CD4-positive, alpha-beta T cell (primary cell): Measurements from ENCODE around the gene TEX13B. TPM values are rescaled to one million over a fixed set of nuclear protein-coding genes. Genes with fewer than 3 reads are reported as not detected.
A peak's percentile ranks its signal among the peaks of the same experiment; 100 is the strongest.

Source experiments
- ATAC-seq: fragments of 200-7000 bp; cut with Tn5 transposase; one replicate; pipeline ENCODE4 v1.10.0; 2022; ENCODE audit warnings: mild to moderate bottlenecking; ENCODE audit not compliant: poor library complexity
- CTCF ChIA-PET: fragments of 350-600 bp; sonication (Branson Sonifier 250); formaldehyde crosslinking; loops from one replicate; lab custom pipeline; 2021; ENCODE audit warnings: antibody characterized with exemption, inconsistent platforms; lab: Charles Lee
- POLR2A ChIA-PET: fragments of 350-600 bp; sonication (Branson Sonifier 250); formaldehyde crosslinking; loops from one replicate; lab custom pipeline; 2021; ENCODE audit warnings: antibody characterized with exemption, inconsistent platforms; lab: Charles Lee
- DNase-seq, 14 experiments: peaks; one replicate each; pipeline ENCODE4 v3.0.0-alpha.2; 2013 to 2020; ENCODE audit warnings: mixed read lengths in 2 of 14
- H3K27ac ChIP-seq, 2 donors: one replicate each; pipeline versions ENCODE4 v1.5.1 to v1.7.0; 2013; ENCODE audit warnings: low read length in 2 of 2, low read depth in 1 of 2, mild to moderate bottlenecking in 1 of 2
- H3K27me3 ChIP-seq, 2 experiments: 1 replicate in 1 of 2; 2 replicates in 1 of 2; pipeline versions ENCODE4 v1.6.1 to v1.7.0; 2013; ENCODE audit warnings: low read length in 2 of 2, control low read depth in 1 of 2, mild to moderate bottlenecking in 1 of 2, moderate library complexity in 1 of 2; ENCODE audit not compliant: insufficient read depth in 2 of 2, control insufficient read depth in 1 of 2
- H3K36me3 ChIP-seq: one replicate; pipeline ENCODE4 v1.6.1; 2013; ENCODE audit warnings: low read length, control low read depth; ENCODE audit not compliant: insufficient read depth
- H3K4me1 ChIP-seq: one replicate; pipeline ENCODE4 v1.6.1; 2013; ENCODE audit warnings: low read length, control low read depth; ENCODE audit not compliant: insufficient read depth
- H3K4me3 ChIP-seq: one replicate; pipeline ENCODE4 v1.5.1; 2013; ENCODE audit warnings: mild to moderate bottlenecking, low read length, moderate library complexity
- H3K9me3 ChIP-seq, 2 experiments: 1 replicate in 1 of 2; 2 replicates in 1 of 2; pipeline versions ENCODE4 v1.6.1 to v1.7.0; 2013; ENCODE audit warnings: low read length in 2 of 2, mild to moderate bottlenecking in 2 of 2, control low read depth in 1 of 2, moderate library complexity in 1 of 2; ENCODE audit not compliant: control insufficient read depth in 1 of 2, insufficient read depth in 1 of 2
- H3K27ac Mint-ChIP-seq: one replicate; pipeline ENCODE4 v1.8.0; 2020; ENCODE audit warnings: mixed read lengths
- H3K27me3 Mint-ChIP-seq: one replicate; pipeline ENCODE4 v1.8.0; 2021; ENCODE audit warnings: mixed read lengths
- H3K36me3 Mint-ChIP-seq: one replicate; pipeline ENCODE4 v1.8.0; 2021; ENCODE audit warnings: low read depth, mixed read lengths
- H3K4me1 Mint-ChIP-seq: one replicate; pipeline ENCODE4 v1.8.0; 2021; ENCODE audit warnings: low read depth, mixed read lengths
- H3K4me3 Mint-ChIP-seq: one replicate; pipeline ENCODE4 v1.8.0; 2020; ENCODE audit warnings: mild to moderate bottlenecking, mixed read lengths
- H3K9me3 Mint-ChIP-seq: one replicate; pipeline ENCODE4 v1.8.0; 2020; ENCODE audit warnings: mixed read lengths
- CTCF ChIP-seq: fragments of 200-600 bp; IDR thresholded peaks from one replicate; pipeline ENCODE4 v1.8.0; 2022; ENCODE audit warnings: antibody characterized with exemption, mild to moderate bottlenecking
- intact Hi-C, 2 experiments: fragments of 100-400 bp; cut with DNase I in 1 of 2; cut with micrococcal nuclease in 1 of 2; formaldehyde crosslinking; loops; one replicate each; pipeline versions ENCODE4 v1.15.1 to v1.9.0; 2023 to 2025; cut with DNase I, micrococcal nuclease
- polyA plus RNA-seq, 2 donors: library from polyadenylated mRNA; unstranded; fragments of 120-200 nt; gene quantifications; one replicate each; pipeline ENCODE4 v1.2.1, GENCODE V29; 2013
- total RNA-seq, 174 experiments: library from RNA in 2 of 174; stranded (reverse) in 2 of 174; gene quantifications; one replicate each; pipeline ENCODE4 v1.2.3 and lab custom pipeline; 2021 to 2026

TEX13B gene
- total RNA-seq (not detected), total RNA-seq (lab: John Stamatoyannopoulos, UW) (0 reads per million in 172 experiments)
- polyA plus RNA-seq (2013, experiment 1 of 2): not detected
- not detected for polyA plus RNA-seq (2013, experiment 2 of 2)

DNA sequence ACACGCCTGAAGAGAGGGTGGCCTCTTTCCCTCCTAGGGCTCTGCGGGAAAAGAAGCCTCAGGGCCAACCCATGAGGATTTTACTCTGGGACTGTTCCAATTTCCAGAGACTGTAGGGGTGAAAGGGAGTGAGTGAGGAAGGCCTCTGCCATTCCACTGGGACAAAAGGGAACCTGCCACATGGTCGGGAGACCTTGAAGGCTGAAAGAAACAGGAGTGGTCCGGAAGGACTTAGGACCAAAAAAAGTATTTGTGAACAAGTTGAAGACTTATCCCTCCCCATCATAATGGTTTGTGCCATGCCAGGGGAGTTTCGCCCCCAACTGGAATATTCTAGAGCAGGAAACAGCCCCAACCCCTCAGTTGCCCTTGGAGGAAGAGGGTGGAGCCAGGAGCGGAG is at the start of gene TEX13B:
Gene TEX13B, minus strand, starts transcription at position 15 of the 400 bp plus-strand sequence. CDS start 243 bp downstream, outside the sequence.
- no peak within 1 kb of the TSS for H3K4me3 Mint-ChIP-seq
- ChIA-PET POLR2A (no interaction called here), CTCF (no interaction called here)
- ATAC-seq: no peak
- no peaks in the 10 kb centered on the region for H3K4me1 ChIP-seq
- no peaks in the 10 kb centered on the region for H3K9me3 Mint-ChIP-seq
- H3K27ac Mint-ChIP-seq: no peak within 1 kb of the TSS
- H3K36me3 ChIP-seq: no peaks in the 10 kb centered on the region
- no peak for TF ChIP-seq CTCF
- H3K4me3 ChIP-seq: no peak within 1 kb of the TSS
- intact Hi-C loops: no loop called here
- H3K9me3 ChIP-seq: no peaks in the 10 kb centered on the region
- no peaks in the 10 kb centered on the region for H3K27me3 Mint-ChIP-seq
- H3K36me3 Mint-ChIP-seq: no peaks in the 10 kb centered on the region
- peaks cover 9% of the 10 kb centered on the region for H3K4me1 Mint-ChIP-seq
- DNase-seq: no peak
- no peaks in the 10 kb centered on the region for H3K27me3 ChIP-seq
- H3K27ac ChIP-seq: no peak within 1 kb of the TSS

GRCh38 chrX:108029928-108030711 is 48.0 kb upstream of the TEX13B start:
- Histone ChIP-seq H3K27ac (no peak overlapping the region), H3K27me3 (no peaks in the 10 kb centered on the region), H3K9me3 (no peaks in the 10 kb centered on the region), H3K4me3 (no peak overlapping the region), H3K4me1 (peaks cover 12% of the 10 kb centered on the region), H3K36me3 (no peaks in the 10 kb centered on the region)
- H3K4me3 Mint-ChIP-seq: no peak overlapping the region
- H3K27ac Mint-ChIP-seq: peak overlapping the region; percentile 30
- no peak for TF ChIP-seq CTCF
- no peak for DNase-seq
- ATAC-seq: no peak
- H3K27me3 Mint-ChIP-seq: no peaks in the 10 kb centered on the region
- ChIA-PET POLR2A (no interaction called here), CTCF (interaction anchor here (1.0 to 1.7 kb wide), 2 partner anchors 9 to 15 kb away, joined by 3 to 5 read pairs; partner anchors contain the start of gene VSIG1)
- H3K9me3 Mint-ChIP-seq: no peaks in the 10 kb centered on the region
- H3K4me1 Mint-ChIP-seq: peaks cover 77% of the 10 kb centered on the region
- H3K36me3 Mint-ChIP-seq: peaks cover 14% of the 10 kb centered on the region
- intact Hi-C loops: no loop called here

GRCh38 chrX:108028854-108029253 is 46.7 kb upstream of the TEX13B start:
- DNase-seq (no peak), ATAC-seq (no peak)
- no peaks in the 10 kb centered on the region for H3K9me3 ChIP-seq
- peaks cover 9% of the 10 kb centered on the region for H3K4me1 ChIP-seq
- H3K36me3 ChIP-seq: no peaks in the 10 kb centered on the region
- Mint-ChIP-seq H3K9me3 (no peaks in the 10 kb centered on the region), H3K27ac (peak overlapping the region; percentile 56), H3K27me3 (no peaks in the 10 kb centered on the region), H3K36me3 (peaks cover 14% of the 10 kb centered on the region), H3K4me1 (peaks cover 80% of the 10 kb centered on the region), H3K4me3 (no peak overlapping the region)
- CTCF ChIA-PET: no interaction called here
- H3K4me3 ChIP-seq: no peak overlapping the region
- POLR2A ChIA-PET: no interaction called here
- H3K27ac ChIP-seq: no peak overlapping the region
- TF ChIP-seq CTCF: no peak
- no peaks in the 10 kb centered on the region for H3K27me3 ChIP-seq
- intact Hi-C loops: no loop called here
